GM18870 (cell line): ENCODE measurements around the gene KHDRBS2.

Experiments used
- ATAC-seq: cut with Tn5 transposase; IDR thresholded peaks from one replicate; pipeline ENCODE4 v1.9.1; 2021; ENCODE audit warnings: moderate library complexity; ENCODE audit not compliant: unreplicated experiment

The KHDRBS2 gene

DNA sequence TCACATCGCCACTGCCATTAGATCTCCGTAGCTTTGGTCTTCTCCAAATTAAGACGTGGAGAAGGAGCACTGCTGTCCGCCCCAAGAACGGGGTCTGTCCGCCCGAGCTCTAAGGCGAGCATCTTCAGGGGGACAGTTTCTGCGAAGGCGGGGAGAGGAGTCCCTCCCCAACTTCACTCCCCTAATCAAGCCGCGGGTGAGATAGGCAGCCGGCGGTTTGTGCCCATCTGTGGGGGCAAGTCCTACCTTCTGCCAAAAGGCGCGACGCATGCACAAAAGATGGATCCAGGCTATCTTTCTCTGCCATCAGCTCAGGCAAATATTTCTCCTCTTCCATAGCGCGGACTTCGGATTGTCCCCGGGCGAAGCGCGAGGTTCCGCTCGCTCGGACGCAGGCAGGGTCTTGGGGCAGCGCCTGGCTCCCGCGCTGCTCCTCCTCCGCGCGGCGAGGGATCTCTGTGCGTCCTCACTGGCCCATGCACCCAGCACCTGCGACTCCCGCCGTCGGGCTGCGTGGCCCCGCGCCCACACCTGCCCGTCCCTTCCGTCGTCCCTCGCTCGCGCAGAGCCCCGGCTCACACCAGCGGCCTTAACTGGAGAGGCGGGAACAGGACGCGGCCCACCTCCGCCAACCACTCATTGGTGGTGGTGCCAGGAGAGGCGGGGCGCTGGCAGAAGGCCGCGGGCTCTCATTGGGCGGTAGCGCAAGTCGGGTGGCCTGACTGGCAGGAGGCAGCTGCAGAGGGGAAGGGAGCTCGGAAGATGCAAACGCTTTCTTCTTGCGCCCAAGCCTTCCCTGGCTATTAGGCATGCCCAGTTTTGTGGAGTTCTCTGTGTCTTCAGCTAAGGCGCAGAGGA is at the start of gene KHDRBS2:
KHDRBS2 (minus strand) TSS at position 614 of the 858 bp plus-strand sequence.
- ATAC-seq = peak; percentile 99

DNA sequence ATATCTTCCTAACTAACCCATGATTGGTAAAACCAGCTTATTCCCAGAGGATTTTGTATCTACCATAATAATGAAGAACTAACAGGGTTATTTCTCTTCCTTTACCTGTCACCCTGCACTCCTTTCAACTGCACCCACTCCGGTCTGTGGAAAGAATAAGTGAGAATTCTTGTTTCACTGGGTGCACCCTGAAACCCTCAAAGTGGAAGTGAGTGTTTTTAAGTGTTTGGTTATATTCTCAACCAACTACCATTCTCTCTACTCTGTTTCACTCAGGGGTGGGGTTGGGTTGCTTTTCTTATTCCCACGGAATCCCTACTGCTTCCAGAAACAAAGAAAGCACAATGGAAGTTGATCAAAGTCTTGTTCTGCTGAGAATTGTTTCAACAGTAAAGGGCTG is 42.6 kb upstream of the KHDRBS2 start:
- ATAC-seq = no peak

DNA sequence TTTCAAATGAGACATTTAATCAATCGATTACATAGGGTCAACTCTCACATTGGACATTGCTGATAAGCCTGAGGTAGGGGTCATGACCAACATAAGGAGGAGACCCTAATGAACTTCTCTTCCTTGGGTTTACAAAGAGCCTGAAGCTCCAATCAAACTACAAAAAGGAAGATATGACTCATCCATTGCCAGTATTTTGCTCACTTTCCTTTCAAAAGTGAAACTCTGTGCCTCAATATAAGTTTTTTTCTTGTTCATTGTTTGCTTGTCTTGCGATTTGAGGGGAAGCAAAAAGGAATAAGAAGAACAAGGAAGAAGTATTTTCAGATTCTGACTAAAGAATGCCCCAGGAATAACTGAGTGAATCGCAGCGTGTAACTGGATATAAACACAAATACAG is 38.8 kb upstream of the KHDRBS2 start:
- ATAC-seq = no peak

DNA sequence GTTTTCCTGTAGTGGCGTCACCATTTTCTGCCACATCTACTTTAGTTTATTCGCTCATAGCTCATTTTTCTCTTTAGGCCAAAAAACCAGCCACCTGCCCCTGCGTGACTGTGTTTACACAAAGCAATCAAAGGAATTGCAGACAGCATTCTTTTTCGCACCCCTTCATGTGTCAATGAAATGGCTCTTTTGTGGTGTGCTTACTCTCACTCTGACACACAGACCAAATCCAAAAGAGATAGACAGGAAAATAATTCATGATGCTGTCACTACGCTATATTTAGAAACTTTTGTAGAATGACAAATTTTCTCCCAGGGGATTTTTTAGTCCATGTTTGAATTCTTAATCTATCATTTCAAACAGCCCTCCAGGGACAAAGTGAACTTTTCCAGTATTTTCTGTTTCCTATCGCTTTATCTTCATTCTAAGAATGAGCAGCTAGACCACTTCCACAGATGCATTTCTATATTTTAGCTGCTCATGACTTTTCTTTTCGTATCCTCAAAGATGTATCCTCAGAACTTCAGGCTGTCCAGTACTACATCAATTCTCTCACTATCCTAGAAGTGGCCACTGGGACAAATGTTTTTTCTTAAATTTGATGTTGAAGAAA is 37.9 kb upstream of the KHDRBS2 start:
- ATAC-seq = no peak

DNA sequence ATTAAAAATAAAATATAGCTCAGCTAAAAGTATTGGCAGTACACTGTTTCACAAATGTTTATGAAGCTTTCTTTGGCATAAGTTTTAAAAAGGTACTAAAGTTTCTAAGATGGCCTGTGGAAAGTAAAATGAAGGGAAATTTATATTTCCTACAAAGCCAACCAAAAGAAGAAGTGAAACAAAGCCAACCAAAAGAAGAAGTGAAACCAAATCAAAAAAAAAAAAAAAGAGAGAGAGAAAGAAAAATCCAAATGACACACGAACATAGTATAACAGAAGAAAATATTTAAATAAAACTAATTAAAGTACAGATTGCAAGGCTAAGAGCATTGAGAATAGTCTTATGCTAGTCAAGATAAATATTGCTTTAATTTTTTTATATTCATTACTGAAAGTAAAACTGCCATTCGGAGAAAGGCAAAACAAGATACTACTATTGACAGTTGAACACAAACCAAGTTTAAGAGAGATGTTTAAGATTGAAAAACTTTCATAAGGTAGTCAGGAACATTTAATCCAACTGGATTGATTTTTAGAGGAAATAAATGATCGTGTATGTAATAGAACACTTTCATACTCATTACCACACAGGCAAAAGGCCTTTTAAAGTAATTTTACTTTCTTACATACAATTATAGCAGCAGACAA is 12.8 kb upstream of the KHDRBS2 start:
- peak; percentile 95 for ATAC-seq

DNA sequence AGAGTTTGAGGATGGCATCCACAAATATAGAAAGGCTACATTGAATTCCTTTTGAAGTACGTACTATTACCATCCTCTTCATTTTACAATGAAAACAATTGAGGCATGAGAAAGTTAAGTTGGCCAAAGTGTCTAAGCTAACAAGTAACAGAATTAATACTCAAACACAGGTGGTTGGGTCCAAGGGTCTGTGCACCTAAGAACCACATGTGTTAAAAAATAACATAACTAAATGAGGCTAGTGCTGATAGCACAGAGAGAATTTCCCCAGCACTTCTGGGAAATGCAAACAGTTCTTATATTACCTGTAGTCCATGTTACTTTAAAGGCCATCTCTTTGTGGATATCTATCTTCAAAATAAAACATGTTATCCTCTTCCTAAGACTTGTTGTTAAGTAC is 10.5 kb upstream of the KHDRBS2 start:
- no peak for ATAC-seq

DNA sequence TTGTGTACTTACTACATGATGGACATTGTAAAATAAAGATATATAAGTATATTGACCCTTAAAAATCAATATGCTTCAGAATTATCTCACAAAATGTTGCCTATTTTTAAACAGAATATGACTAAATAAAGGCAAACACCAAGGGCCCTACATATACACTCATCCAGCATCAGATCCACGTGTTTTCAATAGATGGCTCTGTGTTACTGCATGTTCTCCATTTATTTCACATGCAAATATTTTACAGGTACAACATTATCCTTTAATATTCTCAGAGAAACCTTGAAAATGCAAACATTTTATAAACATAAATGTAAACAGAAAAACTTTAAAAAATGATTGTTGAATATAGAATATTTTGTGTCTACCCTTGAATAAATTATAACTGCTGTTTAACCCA is 2.9 kb upstream of the KHDRBS2 start:
- ATAC-seq = no peak

DNA sequence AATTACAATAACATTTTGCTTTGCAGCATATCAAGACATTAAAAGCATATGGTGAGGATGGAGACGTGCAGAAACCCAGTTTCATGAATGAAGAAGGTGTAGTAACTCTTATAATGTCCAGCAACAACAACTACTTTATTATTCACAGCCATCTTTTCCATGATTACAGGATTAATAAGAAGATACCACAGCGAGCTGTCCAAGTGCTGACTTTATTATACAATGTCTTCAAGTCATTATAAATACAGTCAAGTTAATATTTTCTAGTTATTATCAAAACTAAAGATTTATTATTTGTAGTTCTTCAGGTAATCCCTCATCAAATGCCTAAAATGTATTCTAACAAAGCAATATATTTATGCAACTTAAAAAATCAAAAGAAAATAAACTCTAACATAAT is 2.5 kb upstream of the KHDRBS2 start:
- ATAC-seq = no peak

DNA sequence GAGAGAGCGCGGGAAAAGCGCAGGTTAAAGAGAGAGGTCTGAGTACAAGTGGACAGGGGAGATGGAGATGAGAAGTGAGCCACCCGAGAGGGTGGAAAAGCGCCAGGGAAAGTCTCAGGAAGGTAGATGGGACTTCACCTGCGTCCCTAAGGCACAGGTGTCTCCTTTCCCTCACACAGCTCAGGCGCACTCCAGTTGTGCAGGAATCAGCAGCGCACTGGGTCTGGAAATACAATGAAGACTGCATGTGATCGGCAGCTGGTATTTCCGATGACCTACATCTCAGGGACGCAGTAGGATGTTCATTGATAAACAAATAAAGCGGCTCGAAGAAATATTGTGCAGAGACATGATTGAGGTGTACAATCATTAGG is 432 bp upstream of the KHDRBS2 start:
- no peak for ATAC-seq

DNA sequence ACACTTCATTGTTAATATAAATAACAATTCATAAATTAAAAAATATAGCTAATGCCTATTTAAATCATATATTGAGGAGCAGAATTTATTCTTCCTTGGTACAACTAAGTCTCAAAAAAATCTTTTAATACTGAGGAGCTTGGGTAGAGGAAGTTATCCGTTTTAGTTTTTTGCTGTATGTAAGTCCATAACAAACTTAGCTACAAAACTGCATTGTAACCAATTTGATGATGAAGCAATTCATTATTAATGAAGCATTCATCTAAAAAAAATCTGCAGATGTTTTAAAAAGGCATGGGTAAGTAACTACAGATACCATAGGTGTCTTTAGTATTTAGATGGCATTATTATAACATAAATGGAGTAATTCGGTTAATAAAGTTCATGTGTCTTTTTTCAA is 1.3 kb downstream of the KHDRBS2 start:
- ATAC-seq = no peak

DNA sequence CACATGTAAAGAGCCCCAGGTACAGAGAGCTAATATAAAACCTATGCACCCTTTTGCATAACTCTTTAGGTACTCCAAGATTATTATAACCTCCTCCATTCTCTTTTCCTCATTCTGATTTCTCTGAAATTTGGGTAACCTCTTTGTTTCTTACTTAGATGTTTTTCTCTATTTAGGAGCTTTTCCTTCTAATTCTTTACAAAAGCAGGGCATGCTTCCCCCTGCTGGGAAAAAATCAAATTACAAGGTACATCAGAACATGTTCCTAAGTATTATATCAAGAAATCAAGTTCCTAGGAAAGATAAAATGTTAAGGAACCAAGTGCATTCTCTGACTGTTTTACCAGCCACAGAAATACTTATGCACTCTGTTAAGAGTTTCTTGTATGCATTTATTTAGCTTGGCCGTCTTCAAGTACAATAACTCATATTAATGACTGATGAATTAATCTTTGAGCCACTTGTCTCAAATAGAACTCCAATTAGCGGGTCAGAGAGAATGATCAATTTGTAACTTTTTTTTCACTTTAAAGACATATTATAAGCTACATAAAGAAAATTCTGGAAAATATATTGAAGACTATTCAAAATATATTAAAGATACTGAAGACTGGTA is 2.1 kb downstream of the KHDRBS2 start:
- ATAC-seq = no peak

DNA sequence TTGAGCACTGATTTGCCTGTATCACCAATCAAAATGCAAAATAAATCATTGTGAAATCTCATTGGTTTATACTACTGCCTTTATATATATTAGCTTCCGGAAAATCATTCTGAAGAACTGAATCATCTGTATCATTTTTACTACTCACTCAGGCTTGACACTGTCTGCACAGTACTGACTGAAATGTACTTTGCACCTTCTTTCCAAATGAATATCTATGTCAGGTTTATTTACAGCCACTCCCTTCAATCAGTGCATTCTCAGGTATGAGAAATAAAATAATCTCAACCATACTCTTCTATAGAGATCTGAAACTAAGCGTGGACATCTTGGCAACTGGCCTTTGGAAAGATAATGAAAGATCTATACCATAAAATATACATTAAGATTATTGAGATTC is 2.7 kb downstream of the KHDRBS2 start:
- no peak for ATAC-seq

DNA sequence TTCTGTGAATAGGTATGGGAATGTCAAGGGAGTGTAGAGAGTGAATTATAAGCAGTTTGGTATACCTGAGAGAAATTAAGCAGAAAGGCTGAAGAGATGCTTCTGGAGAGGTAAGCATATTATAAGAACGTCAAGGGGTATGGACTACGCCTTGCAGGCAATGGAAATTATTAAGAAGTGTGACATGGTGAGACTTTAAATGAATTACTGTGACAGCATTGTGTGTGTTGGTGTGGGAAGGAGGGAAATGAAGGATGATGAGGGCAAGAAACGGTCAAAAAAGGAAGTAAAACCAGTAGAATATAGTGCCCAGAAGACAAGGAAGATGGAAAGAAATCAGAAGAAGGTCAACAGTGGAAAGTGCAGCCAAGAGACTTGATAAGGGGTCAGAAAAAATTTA is 5.9 kb downstream of the KHDRBS2 start:
- ATAC-seq = no peak

DNA sequence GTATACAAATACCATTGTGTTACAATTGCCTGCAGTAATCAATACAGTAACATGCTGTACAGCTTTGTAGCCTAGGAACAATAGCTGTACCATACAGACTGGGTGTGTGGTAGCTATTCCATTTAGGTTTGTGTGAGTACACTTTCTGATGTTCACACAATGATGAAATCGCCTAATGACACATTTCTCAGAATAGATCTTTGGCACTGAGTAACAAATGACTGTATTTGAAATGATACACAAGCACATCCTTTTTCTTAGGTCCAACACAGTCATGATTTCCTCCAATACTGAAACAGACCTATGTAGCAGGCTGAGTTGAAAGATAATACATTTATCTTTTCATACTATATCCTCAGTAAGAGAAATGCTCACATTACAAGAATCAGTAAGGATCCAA is 13.9 kb downstream of the KHDRBS2 start:
- ATAC-seq = no peak

DNA sequence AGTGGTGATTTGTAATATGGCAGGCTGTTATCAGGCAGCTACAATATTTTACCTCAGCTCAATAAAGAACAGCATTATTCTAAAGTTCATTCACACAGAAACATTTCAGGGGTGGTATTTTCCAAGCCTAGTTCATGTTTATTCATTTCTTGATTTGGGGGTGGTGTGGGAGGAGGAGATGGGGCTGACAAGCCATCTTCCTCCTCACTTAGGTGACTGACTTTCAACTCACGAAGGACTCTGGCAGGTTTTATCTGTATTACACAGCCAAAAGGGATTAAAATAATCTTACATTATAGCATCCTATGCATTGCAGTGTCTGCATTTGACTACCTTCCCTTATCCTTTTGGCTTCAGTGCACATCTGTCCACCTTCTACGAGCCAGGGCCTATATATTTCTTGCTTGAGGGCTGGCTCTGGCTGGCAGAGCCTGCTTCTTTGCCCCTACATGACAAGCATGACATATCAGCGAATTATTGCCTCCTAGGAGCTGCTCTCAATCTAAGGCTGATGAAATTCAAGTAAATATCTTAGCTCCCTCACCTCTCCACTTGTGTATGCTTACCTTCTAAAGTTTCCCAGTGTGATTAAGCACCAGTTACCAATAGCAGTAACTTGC is 20.0 kb downstream of the KHDRBS2 start:
- no peak for ATAC-seq

DNA sequence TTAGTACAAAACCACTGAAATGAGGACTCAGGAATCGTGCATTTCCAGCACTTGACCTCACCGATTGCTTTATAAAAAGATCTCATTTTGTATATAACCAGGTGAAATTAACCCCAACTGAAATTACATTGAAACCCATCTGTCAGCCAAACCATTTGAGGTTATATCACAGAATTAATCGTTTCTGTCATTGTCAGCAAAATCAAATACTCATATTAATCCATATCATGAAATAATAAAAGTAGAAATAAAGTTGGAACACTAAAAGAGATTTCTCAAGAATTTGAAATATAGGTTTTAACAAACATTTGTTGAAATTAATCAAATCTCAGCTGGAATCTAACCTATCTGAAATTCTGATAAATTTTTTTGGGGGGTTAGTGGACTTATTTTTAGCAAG is 23.7 kb downstream of the KHDRBS2 start:
- no peak for ATAC-seq

DNA sequence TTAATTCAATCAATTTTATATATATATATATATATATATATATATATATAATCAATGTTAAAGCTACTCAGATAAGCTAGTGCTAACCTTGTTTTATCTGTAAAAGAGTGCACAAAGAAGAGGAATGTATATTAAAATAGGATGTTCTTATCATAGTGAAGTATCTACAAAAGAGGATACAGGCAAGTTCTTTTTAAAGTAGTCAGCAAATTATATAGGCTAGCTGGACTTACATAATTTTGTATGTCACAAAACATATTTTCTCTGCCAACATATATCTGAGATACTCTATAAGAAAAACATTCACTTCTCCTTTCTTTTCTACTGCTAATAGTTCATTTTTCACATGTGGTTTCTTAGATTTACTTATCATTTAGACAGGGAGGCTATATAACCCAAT is 39.9 kb downstream of the KHDRBS2 start:
- no peak for ATAC-seq

DNA sequence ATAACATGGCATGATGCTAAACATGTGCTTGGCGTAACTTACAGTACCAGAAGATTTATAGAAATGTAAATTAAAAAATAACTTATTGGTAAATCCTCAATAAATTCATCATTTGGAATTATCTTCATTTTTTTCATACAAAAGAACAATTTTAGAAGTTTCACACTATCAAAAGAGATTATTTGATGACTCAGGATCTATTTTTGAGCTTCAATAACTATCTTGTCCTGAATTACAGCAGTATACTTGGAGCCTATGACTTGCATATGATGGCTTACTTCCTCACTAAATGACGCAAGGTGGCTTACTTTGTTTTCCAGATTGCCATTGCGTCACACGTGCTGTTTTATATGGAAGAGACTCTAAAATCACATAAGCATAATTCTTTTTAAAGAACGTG is 49.2 kb downstream of the KHDRBS2 start:
- ATAC-seq = no peak

DNA sequence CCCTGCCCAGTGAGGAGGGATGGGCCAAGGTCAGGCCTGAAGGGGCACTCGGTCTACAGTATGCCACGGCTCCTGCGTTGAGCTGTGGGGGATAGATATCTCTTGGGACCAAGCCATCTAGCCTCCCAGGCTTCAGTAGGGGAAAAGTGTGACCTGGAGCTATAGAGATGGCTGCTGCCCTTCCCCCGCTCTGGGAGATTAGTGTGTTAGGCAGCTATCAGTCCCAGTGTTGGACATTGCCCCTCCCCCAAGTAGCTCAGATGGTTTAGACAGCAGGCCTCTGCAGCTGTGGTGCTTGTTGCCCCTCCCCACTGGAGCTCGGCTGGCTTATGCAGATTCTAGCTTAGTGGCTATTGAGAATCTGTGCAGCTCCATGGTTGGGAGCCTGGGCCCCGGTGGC is 56.8 kb downstream of the KHDRBS2 start:
- ATAC-seq = no peak

DNA sequence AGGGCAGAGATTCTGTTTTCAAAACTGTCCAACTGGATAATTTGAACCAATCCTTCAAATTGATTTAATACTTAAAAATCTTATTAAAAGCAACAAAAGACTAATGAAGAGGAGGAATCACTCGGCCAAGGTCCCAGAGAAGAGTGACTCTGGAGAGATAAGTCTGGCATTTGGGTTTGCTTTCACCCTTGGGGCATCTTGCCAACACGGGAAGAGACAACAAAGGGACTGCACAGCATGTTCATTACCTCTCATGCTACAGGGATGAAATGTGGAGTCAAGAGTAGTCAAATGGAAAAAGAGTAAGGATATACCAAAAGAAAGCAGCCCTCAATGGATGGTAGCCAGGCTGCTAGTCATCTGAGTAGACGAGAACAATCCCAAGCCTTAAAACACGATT is 68.2 kb downstream of the KHDRBS2 start:
- no peak for ATAC-seq

DNA sequence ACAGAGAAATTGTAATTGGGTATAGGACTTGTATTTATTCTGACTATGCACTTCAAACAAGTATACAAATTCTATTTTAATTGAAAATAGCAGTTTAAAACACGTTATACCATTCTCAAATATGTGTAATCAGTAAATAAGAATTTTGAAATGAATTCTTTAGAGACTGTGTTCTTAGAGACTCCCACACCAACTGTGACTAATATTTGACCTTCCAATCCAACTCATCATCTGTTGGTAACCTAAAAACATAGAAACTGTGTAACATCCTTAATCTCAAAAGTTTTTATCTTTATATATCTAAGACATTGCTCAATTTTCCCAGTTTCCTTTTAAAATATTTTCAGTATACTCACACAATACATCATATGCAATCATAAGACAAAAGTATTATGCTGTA is 83.9 kb downstream of the KHDRBS2 start:
- no peak for ATAC-seq
